Endodermal cell (in vitro differentiated cells): ENCODE data around the gene TPT1. TPM values are rescaled to one million over a fixed set of nuclear protein-coding genes. Genes with fewer than 3 reads are reported as not detected.

Experiments
- DNase-seq: peaks from one replicate; pipeline ENCODE4 v3.0.0-alpha.2; 2017
- H3K27ac ChIP-seq: 2 replicates; pipeline ENCODE4 v1.5.1; 2013; ENCODE audit warnings: mild to moderate bottlenecking, low read depth, low read length, moderate library complexity
- H3K27me3 ChIP-seq: 2 replicates; pipeline ENCODE4 v1.6.1; 2013; ENCODE audit warnings: mild to moderate bottlenecking, low read length, moderate library complexity; ENCODE audit not compliant: insufficient read depth, control insufficient read depth, poor library complexity, severe bottlenecking
- H3K36me3 ChIP-seq: 2 replicates; pipeline ENCODE4 v1.7.0; 2013; ENCODE audit warnings: mild to moderate bottlenecking, low read length, moderate library complexity; ENCODE audit not compliant: control insufficient read depth, insufficient read depth
- H3K4me1 ChIP-seq: one replicate; pipeline ENCODE4 v1.7.0; 2013; ENCODE audit warnings: low read length; ENCODE audit not compliant: control insufficient read depth, insufficient read depth
- H3K4me3 ChIP-seq: 2 replicates; pipeline ENCODE4 v1.5.1; 2013; ENCODE audit warnings: mild to moderate bottlenecking, low read length, moderate library complexity
- H3K9ac ChIP-seq: 2 replicates; pipeline ENCODE4 v1.6.1; 2013; ENCODE audit warnings: mild to moderate bottlenecking, low read length, moderate library complexity; ENCODE audit not compliant: poor library complexity, severe bottlenecking; ENCODE audit errors: extremely low read depth
- H3K9me3 ChIP-seq: 2 replicates; pipeline ENCODE4 v1.6.1; 2013; ENCODE audit warnings: mild to moderate bottlenecking, low read length, moderate library complexity; ENCODE audit not compliant: control insufficient read depth
- H3K27ac Mint-ChIP-seq: 2 replicates; pipeline ENCODE4 v1.8.0; 2020; ENCODE audit warnings: mixed read lengths
- H3K27me3 Mint-ChIP-seq: 2 replicates; pipeline ENCODE4 v1.8.0; 2021; ENCODE audit warnings: mild to moderate bottlenecking, mixed read lengths; ENCODE audit not compliant: insufficient read depth
- H3K36me3 Mint-ChIP-seq: 2 replicates; pipeline ENCODE4 v1.8.0; 2020; ENCODE audit warnings: low read depth, mixed read lengths
- H3K4me1 Mint-ChIP-seq: 2 replicates; pipeline ENCODE4 v1.8.0; 2020; ENCODE audit warnings: mixed read lengths
- H3K4me3 Mint-ChIP-seq: 2 replicates; pipeline ENCODE4 v1.8.0; 2020; ENCODE audit warnings: mild to moderate bottlenecking, moderate library complexity, mixed read lengths
- H3K9me3 Mint-ChIP-seq: 2 replicates; pipeline ENCODE4 v1.8.0; 2020; ENCODE audit warnings: mild to moderate bottlenecking, mixed read lengths
- WGBS, 2 experiments: methylation state at CpG; one replicate each; pipeline versions ENCODE4 v1.1.5 to v1.1.7; 2013; ENCODE audit warnings: missing lambda C conversion rate in 2 of 2, mixed read lengths in 1 of 2; ENCODE audit not compliant: insufficient coverage in 1 of 2, insufficient read length in 1 of 2; 5-methylcytosine and 5-hydroxymethylcytosine counted together
- total RNA-seq, 2 donors: library from RNA; stranded (reverse); fragmentation: NEBNext Ultra II Directional in 1 of 2; extraction: Animal tissue kit (Norgen Biotek cat#: 25700) in 1 of 2; gene quantifications; 2 replicates in 1 of 2; 3 replicates in 1 of 2; pipeline ENCODE4 v1.2.1, GENCODE V29; 2021
- TF ChIP-seq, protein P1 (sequence below): fragments of 200-600 bp; sonication (generic); conservative IDR thresholded peaks from 2 replicates; pipeline ENCODE4 v1.5.0; 2021; ENCODE audit warnings: antibody characterized with exemption, mild to moderate bottlenecking

TPT1 gene
- total RNA-seq, 2 donors from 2014 or later: 2,192 to 2,586 TPM

DNA sequence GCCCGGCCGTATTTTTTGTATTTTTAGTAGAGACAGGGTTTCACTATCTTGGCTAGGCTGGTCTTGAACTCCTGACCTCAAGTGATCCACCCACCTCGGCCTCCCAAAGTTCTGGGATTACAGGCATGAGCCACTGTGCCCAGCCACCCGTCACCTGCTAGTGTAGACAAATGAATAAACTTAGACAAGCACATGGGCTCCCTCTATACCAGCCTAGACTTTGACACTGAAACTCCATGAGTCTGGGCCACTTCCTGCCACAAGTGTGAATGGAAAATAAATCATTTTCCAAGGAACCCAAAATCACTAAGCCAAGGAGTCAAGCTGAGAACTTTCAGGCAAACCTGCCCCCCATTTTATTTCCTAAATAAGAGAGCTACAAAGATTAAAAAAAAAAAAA lies 27.0 kb upstream of the TPT1 start:
- H3K9me3 ChIP-seq: peaks cover 7% of the 10 kb centered on the region
- no peak overlapping the region for H3K4me3 Mint-ChIP-seq
- no peak overlapping the region for H3K4me3 ChIP-seq
- H3K27ac ChIP-seq: no peak overlapping the region
- H3K27me3 ChIP-seq: no peaks in the 10 kb centered on the region
- peaks cover 16% of the 10 kb centered on the region for H3K36me3 ChIP-seq
- H3K36me3 Mint-ChIP-seq: peaks cover 31% of the 10 kb centered on the region
- no peaks in the 10 kb centered on the region for H3K27me3 Mint-ChIP-seq
- no peak overlapping the region for H3K27ac Mint-ChIP-seq
- H3K9ac ChIP-seq: no peak overlapping the region
- H3K4me1 Mint-ChIP-seq: peaks cover 40% of the 10 kb centered on the region
- peaks cover 13% of the 10 kb centered on the region for H3K9me3 Mint-ChIP-seq
- no peak for DNase-seq
- TF ChIP-seq, protein P1, sequence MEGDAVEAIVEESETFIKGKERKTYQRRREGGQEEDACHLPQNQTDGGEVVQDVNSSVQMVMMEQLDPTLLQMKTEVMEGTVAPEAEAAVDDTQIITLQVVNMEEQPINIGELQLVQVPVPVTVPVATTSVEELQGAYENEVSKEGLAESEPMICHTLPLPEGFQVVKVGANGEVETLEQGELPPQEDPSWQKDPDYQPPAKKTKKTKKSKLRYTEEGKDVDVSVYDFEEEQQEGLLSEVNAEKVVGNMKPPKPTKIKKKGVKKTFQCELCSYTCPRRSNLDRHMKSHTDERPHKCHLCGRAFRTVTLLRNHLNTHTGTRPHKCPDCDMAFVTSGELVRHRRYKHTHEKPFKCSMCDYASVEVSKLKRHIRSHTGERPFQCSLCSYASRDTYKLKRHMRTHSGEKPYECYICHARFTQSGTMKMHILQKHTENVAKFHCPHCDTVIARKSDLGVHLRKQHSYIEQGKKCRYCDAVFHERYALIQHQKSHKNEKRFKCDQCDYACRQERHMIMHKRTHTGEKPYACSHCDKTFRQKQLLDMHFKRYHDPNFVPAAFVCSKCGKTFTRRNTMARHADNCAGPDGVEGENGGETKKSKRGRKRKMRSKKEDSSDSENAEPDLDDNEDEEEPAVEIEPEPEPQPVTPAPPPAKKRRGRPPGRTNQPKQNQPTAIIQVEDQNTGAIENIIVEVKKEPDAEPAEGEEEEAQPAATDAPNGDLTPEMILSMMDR: no peak
- 89 to 97% methylated on average over 3 to 4 of the region's 4 CpGs for WGBS, 2 experiments
- peaks cover 11% of the 10 kb centered on the region for H3K4me1 ChIP-seq

DNA sequence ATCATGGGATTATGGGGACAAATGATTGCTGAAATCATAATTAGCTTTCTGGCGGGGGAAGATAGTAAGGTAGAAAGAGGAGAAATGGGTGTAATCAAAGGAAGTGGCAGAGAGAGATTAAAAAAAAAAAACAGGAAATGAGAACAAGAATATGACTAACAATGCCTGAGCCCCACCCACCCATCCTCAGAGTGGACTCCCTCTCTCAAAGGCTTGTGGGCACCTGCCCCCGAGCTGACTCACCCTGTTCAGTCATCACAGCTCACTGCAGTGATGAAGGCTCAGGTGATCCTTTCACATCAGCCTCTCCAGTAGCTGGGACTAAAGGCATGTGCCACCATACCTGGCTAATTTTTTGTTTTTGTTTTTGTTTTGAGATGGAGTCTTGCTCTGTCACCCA lies 26.4 kb upstream of the TPT1 start:
- Histone ChIP-seq H3K27ac (no peak overlapping the region), H3K36me3 (peaks cover 22% of the 10 kb centered on the region), H3K9ac (no peak overlapping the region), H3K27me3 (no peaks in the 10 kb centered on the region), H3K9me3 (peaks cover 12% of the 10 kb centered on the region), H3K4me3 (no peak overlapping the region), H3K4me1 (peaks cover 10% of the 10 kb centered on the region)
- Mint-ChIP-seq H3K4me3 (no peak overlapping the region), H3K27ac (no peak overlapping the region), H3K27me3 (no peaks in the 10 kb centered on the region), H3K4me1 (peaks cover 34% of the 10 kb centered on the region), H3K36me3 (peaks cover 33% of the 10 kb centered on the region), H3K9me3 (peaks cover 13% of the 10 kb centered on the region)
- peak; percentile 76 for DNase-seq
- TF ChIP-seq, protein P1: no peak
- WGBS, 2 experiments: 86 to 87% methylated on average over 2 of the region's 2 CpGs

DNA sequence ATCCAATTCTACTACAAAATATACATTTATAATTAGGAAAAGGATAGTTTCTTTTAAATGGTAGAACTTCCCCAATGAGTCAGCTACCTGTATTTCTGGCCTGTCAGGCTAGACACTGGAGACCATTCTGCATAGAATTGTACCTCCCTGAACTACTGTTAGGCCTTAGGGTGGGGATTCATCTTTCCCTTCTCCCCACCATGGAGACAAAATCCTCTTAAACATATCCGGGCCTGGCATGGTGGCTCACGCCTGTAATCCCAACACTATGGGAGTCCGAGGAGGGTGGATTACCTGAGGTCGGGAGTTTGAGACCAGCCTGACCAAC lies 24.5 kb upstream of the TPT1 start:
- WGBS, 2 experiments: 97 to 100% methylated on average over 2 to 4 of the region's 4 CpGs
- H3K4me1 ChIP-seq: peaks cover 4% of the 10 kb centered on the region
- H3K27ac ChIP-seq: no peak overlapping the region
- no peak overlapping the region for H3K4me3 Mint-ChIP-seq
- H3K9me3 ChIP-seq: peaks cover 19% of the 10 kb centered on the region
- no peak overlapping the region for H3K4me3 ChIP-seq
- peaks cover 13% of the 10 kb centered on the region for H3K9me3 Mint-ChIP-seq
- no peaks in the 10 kb centered on the region for H3K27me3 Mint-ChIP-seq
- peaks cover 32% of the 10 kb centered on the region for H3K36me3 ChIP-seq
- H3K27me3 ChIP-seq: no peaks in the 10 kb centered on the region
- peaks cover 21% of the 10 kb centered on the region for H3K4me1 Mint-ChIP-seq
- no peak for DNase-seq
- no peak overlapping the region for H3K27ac Mint-ChIP-seq
- peaks cover 47% of the 10 kb centered on the region for H3K36me3 Mint-ChIP-seq
- H3K9ac ChIP-seq: no peak overlapping the region
- TF ChIP-seq, protein P1: no peak
